ENCODE results near the gene PSEN2.

PSEN2 gene

GRCh38 chr1:226865590-226865989, 4.8 kb upstream of the PSEN2 start:
- no peak for DNase-seq

- no peak for DNase-seq
Observed at GRCh38 chr1:226867461-226868054, 2.9 kb upstream of the PSEN2 start.

GRCh38 chr1:226868726-226869125, 1.7 kb upstream of the PSEN2 start:
- no peak for DNase-seq

- no peak for DNase-seq
Observed at GRCh38 chr1:226870026-226870400, 403 bp upstream of the PSEN2 start.

GRCh38 chr1:226871636-226872327, 1.4 kb downstream of the PSEN2 start:
- DNase-seq = no peak

GRCh38 chr1:226872437-226872836, 2.0 kb downstream of the PSEN2 start:
- DNase-seq = no peak

GRCh38 chr1:226873771-226874578, 3.6 kb downstream of the PSEN2 start:
- DNase-seq = no peak

- DNase-seq = no peak
Observed at GRCh38 chr1:226874579-226875425, 4.4 kb downstream of the PSEN2 start.

GRCh38 chr1:226875641-226876295, 5.4 kb downstream of the PSEN2 start:
- DNase-seq = no peak

GRCh38 chr1:226877669-226878068, 7.3 kb downstream of the PSEN2 start:
- no peak for DNase-seq

GRCh38 chr1:226880372-226881287, 10.2 kb downstream of the PSEN2 start:
- no peak for DNase-seq

GRCh38 chr1:226881515-226882185, 11.2 kb downstream of the PSEN2 start:
- no peak for DNase-seq

GRCh38 chr1:226882187-226882586, 11.8 kb downstream of the PSEN2 start:
- DNase-seq = no peak

GRCh38 chr1:226882631-226883409, 12.4 kb downstream of the PSEN2 start:
- no peak for DNase-seq

GRCh38 chr1:226883630-226884029, 13.2 kb downstream of the PSEN2 start:
- no peak for DNase-seq

- DNase-seq = no peak
Observed at GRCh38 chr1:226884116-226884625, 13.8 kb downstream of the PSEN2 start.

GRCh38 chr1:226884966-226885820, 14.8 kb downstream of the PSEN2 start:
- no peak for DNase-seq

- DNase-seq = no peak
Observed at GRCh38 chr1:226886122-226886901, 15.9 kb downstream of the PSEN2 start.
